Measurements from ENCODE around the gene S1PR5.

The S1PR5 gene

DNA sequence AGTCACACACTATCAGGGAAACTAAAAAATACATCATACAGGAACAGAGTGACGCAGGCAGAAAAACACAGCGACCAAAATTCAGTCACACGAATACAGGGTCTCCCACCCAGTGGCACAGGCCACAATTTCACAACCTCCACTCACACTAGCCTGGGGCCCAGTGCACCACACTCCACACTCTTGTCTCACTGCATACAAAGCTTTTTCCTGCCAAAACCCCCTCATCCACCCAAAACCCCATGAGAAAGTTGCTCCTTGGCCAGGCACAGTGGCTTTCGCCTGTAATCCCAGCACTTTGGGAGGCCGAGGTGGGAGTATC lies 1.2 kb downstream of the S1PR5 start:
- H3K27ac ChIP-seq (ENCODE audit: low read length): no peak overlapping the region
- peaks cover 3% of the 10 kb centered on the region for H3K4me1 ChIP-seq (ENCODE audit: control insufficient read depth, insufficient read depth, low read length)
- no CpG with 5 or more reads among the region's 5 CpGs for WGBS (ENCODE audit: insufficient coverage, insufficient read length)
- no peak overlapping the region for H3K4me3 ChIP-seq (ENCODE audit: low read length)
- H3K9me3 ChIP-seq (ENCODE audit: control insufficient read depth, insufficient read depth, low read length): no peaks in the 10 kb centered on the region
- no peaks in the 10 kb centered on the region; the same call in 1 of the 2 replicates for H3K36me3 ChIP-seq (ENCODE audit: control insufficient read depth, insufficient read depth, low read length)
- no peak for DNase-seq (ENCODE audit: low read depth, low spot score)
- H3K27me3 ChIP-seq (ENCODE audit: control insufficient read depth, insufficient read depth, low read length): peaks cover 30% of the 10 kb centered on the region

- H3K4me3 ChIP-seq (ENCODE audit: low read length): peak overlapping the region; percentile 41; the same call in 1 of the 2 replicates
- peaks cover 30% of the 10 kb centered on the region for H3K27me3 ChIP-seq (ENCODE audit: control insufficient read depth, insufficient read depth, low read length)
- no peak overlapping the region for H3K27ac ChIP-seq (ENCODE audit: low read length)
- DNase-seq (ENCODE audit: low read depth, low spot score): no peak
- H3K36me3 ChIP-seq (ENCODE audit: control insufficient read depth, insufficient read depth, low read length): no peaks in the 10 kb centered on the region; the same call in 1 of the 2 replicates
- H3K9me3 ChIP-seq (ENCODE audit: control insufficient read depth, insufficient read depth, low read length): no peaks in the 10 kb centered on the region
- peaks cover 6% of the 10 kb centered on the region for H3K4me1 ChIP-seq (ENCODE audit: control insufficient read depth, insufficient read depth, low read length)
- no CpG with 5 or more reads among the region's 107 CpGs for WGBS (ENCODE audit: insufficient coverage, insufficient read length)
Measured at GRCh38 chr19:10514211-10515145, 2.8 kb downstream of the S1PR5 start.

DNA sequence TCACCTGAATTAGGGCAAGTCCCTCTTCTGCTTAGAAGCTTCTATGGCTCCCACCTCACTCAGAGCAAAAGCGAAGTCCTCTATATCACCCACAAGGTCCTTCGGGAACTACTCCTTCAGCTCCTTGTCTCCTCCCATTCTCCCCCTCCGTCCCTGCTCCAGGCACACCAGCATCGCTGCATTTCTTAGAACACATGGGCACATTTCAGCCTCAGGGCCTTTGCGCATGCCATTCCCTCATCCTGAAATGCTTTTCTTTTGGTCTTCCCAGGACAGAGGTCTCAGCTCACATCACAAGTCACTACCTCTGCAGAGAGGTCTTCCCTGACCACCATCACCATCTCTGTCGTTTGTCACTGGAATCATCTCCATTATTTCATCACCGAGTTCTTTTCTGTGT lies 4.0 kb downstream of the S1PR5 start:
- Histone ChIP-seq H3K4me3 (ENCODE audit: low read length) (no peak overlapping the region), H3K27me3 (ENCODE audit: control insufficient read depth, insufficient read depth, low read length) (peaks cover 30% of the 10 kb centered on the region), H3K4me1 (ENCODE audit: control insufficient read depth, insufficient read depth, low read length) (peaks cover 6% of the 10 kb centered on the region), H3K9me3 (ENCODE audit: control insufficient read depth, insufficient read depth, low read length) (no peaks in the 10 kb centered on the region), H3K27ac (ENCODE audit: low read length) (no peak overlapping the region), H3K36me3 (ENCODE audit: control insufficient read depth, insufficient read depth, low read length) (no peaks in the 10 kb centered on the region; the same call in 1 of the 2 replicates)
- no CpG with 5 or more reads among the region's 7 CpGs for WGBS (ENCODE audit: insufficient coverage, insufficient read length)
- DNase-seq (ENCODE audit: low read depth, low spot score): no peak

GRCh38 chr19:10510301-10510802 lies 6.9 kb downstream of the S1PR5 start:
- no peak for DNase-seq (ENCODE audit: low read depth, low spot score)
- no peak overlapping the region for H3K4me3 ChIP-seq (ENCODE audit: low read length)
- no peaks in the 10 kb centered on the region; the same call in 1 of the 2 replicates for H3K36me3 ChIP-seq (ENCODE audit: control insufficient read depth, insufficient read depth, low read length)
- H3K9me3 ChIP-seq (ENCODE audit: control insufficient read depth, insufficient read depth, low read length): no peaks in the 10 kb centered on the region
- H3K4me1 ChIP-seq (ENCODE audit: control insufficient read depth, insufficient read depth, low read length): peaks cover 6% of the 10 kb centered on the region
- H3K27ac ChIP-seq (ENCODE audit: low read length): no peak overlapping the region
- WGBS (ENCODE audit: insufficient coverage, insufficient read length): no CpG with 5 or more reads among the region's 15 CpGs
- H3K27me3 ChIP-seq (ENCODE audit: control insufficient read depth, insufficient read depth, low read length): peaks cover 17% of the 10 kb centered on the region

DNA sequence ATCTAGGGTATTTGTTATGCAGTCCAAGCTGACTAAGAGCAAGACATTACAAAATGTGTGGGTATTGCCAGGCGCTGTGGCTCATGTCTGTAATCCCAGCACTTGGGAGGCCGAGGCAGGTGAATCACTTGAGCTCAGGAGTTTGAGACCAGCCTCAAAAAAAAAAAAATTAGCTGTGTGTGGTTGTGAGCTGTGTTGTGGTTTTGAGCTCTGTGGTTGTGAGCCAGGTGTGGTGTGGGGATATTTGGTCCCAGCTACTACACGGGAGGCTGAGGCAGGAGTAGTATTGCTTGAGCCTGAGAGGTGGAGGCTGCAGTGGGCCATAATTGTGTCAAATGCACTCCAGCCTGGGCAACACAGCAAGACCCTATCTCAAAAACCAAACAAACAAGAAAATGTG lies 8.5 kb downstream of the S1PR5 start:
- peaks cover 8% of the 10 kb centered on the region for H3K27me3 ChIP-seq (ENCODE audit: control insufficient read depth, insufficient read depth, low read length)
- no CpG with 5 or more reads among the region's 3 CpGs for WGBS (ENCODE audit: insufficient coverage, insufficient read length)
- H3K4me3 ChIP-seq (ENCODE audit: low read length): no peak overlapping the region
- DNase-seq (ENCODE audit: low read depth, low spot score): no peak
- H3K4me1 ChIP-seq (ENCODE audit: control insufficient read depth, insufficient read depth, low read length): peaks cover 3% of the 10 kb centered on the region; the same call in 1 of the 2 replicates
- H3K36me3 ChIP-seq (ENCODE audit: control insufficient read depth, insufficient read depth, low read length): no peaks in the 10 kb centered on the region
- no peaks in the 10 kb centered on the region for H3K9me3 ChIP-seq (ENCODE audit: control insufficient read depth, insufficient read depth, low read length)
- H3K27ac ChIP-seq (ENCODE audit: low read length): no peak overlapping the region

DNA sequence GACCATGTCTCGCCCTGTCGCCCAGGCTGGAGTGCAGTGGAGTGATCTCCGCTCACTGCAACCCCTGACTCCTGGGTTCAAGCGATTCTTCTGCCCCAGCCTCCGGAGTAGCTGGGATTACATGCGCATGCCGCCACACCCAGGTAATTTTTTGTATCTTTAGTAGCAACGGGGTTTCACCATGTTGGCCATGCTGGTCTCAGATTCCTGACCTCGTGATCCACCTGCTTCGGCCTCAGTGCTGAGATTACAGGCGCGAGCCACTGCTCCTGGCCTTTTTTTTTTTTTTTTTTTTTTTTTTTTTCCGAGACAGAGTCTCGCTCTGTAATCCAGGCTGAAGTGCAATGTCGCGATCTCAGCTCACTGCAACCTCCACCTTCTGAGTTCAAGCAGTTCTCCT lies 9.2 kb downstream of the S1PR5 start:
- H3K27ac ChIP-seq (ENCODE audit: low read length): no peak overlapping the region
- WGBS (ENCODE audit: insufficient coverage, insufficient read length): no CpG with 5 or more reads among the region's 16 CpGs
- no peak for DNase-seq (ENCODE audit: low read depth, low spot score)
- H3K9me3 ChIP-seq (ENCODE audit: control insufficient read depth, insufficient read depth, low read length): no peaks in the 10 kb centered on the region
- no peaks in the 10 kb centered on the region for H3K36me3 ChIP-seq (ENCODE audit: control insufficient read depth, insufficient read depth, low read length)
- H3K27me3 ChIP-seq (ENCODE audit: control insufficient read depth, insufficient read depth, low read length): peaks cover 2% of the 10 kb centered on the region
- H3K4me3 ChIP-seq (ENCODE audit: low read length): no peak overlapping the region
- H3K4me1 ChIP-seq (ENCODE audit: control insufficient read depth, insufficient read depth, low read length): peaks cover 3% of the 10 kb centered on the region; the same call in 1 of the 2 replicates

- Histone ChIP-seq H3K9me3 (ENCODE audit: control insufficient read depth, insufficient read depth, low read length) (no peaks in the 10 kb centered on the region), H3K4me1 (ENCODE audit: control insufficient read depth, insufficient read depth, low read length) (peaks cover 3% of the 10 kb centered on the region; the same call in 1 of the 2 replicates), H3K27me3 (ENCODE audit: control insufficient read depth, insufficient read depth, low read length) (no peaks in the 10 kb centered on the region), H3K27ac (ENCODE audit: low read length) (no peak overlapping the region), H3K4me3 (ENCODE audit: low read length) (no peak overlapping the region), H3K36me3 (ENCODE audit: control insufficient read depth, insufficient read depth, low read length) (no peaks in the 10 kb centered on the region)
- DNase-seq (ENCODE audit: low read depth, low spot score): no peak
- no CpG with 5 or more reads among the region's 17 CpGs for WGBS (ENCODE audit: insufficient coverage, insufficient read length)
Measured at GRCh38 chr19:10505583-10506229, 11.5 kb downstream of the S1PR5 start.

DNA sequence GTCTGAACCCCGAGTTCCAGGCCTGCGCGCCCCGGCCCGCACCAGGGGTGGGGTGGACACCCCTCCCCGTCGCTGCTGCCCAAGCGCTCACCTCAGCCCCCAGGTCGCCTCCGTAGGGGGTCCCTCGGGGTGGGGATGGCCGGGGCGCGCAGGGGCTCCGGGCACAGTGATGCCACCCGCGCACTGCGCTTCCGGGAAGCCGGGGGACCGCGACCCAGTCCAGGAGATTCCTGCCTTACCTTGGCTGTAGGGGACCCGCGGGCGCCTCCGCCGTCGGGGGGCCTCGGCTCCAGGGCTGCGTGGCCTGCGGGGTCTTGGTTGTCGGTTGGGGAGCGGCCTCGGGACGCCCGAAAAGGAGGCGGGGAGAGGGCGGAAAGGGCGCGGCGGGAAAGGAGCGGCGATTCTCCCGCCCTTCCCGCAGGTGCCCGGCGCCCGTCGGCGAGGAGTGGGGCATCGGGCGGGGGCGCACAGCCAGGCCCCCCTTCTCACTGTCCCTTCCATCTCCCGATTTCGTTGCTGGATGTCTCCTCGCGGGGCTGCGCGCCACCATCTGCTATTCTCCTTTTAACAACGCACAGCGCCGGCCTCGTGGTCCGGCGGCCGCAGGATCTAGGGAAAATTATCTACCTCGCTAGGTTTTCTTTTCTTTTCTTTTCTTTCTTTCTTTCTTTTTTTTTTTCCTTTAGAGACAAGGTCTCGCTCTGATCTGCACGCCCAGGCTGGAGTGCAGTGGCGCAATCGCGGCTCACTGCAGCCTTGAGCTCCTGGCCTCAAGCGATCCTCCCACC lies 14.1 kb downstream of the S1PR5 start, which contains the start of gene KEAP1:
Gene KEAP1, minus strand, starts transcription at position 355 of the 788 bp plus-strand sequence. CDS start 3,323 bp downstream, outside the sequence.
- no peak for DNase-seq (ENCODE audit: low read depth, low spot score)
- H3K36me3 ChIP-seq (ENCODE audit: control insufficient read depth, insufficient read depth, low read length): peaks cover 7% of the 10 kb centered on the region; the same call in 1 of the 2 replicates
- H3K27me3 ChIP-seq (ENCODE audit: control insufficient read depth, insufficient read depth, low read length): no peaks in the 10 kb centered on the region
- peak within 1 kb of the TSS; percentile 76 for H3K4me3 ChIP-seq (ENCODE audit: low read length)
- no peaks in the 10 kb centered on the region for H3K9me3 ChIP-seq (ENCODE audit: control insufficient read depth, insufficient read depth, low read length)
- H3K4me1 ChIP-seq (ENCODE audit: control insufficient read depth, insufficient read depth, low read length): peaks cover 4% of the 10 kb centered on the region
- no peak within 1 kb of the TSS for H3K27ac ChIP-seq (ENCODE audit: low read length)
- no CpG with 5 or more reads among the region's 73 CpGs for WGBS (ENCODE audit: insufficient coverage, insufficient read length)

DNA sequence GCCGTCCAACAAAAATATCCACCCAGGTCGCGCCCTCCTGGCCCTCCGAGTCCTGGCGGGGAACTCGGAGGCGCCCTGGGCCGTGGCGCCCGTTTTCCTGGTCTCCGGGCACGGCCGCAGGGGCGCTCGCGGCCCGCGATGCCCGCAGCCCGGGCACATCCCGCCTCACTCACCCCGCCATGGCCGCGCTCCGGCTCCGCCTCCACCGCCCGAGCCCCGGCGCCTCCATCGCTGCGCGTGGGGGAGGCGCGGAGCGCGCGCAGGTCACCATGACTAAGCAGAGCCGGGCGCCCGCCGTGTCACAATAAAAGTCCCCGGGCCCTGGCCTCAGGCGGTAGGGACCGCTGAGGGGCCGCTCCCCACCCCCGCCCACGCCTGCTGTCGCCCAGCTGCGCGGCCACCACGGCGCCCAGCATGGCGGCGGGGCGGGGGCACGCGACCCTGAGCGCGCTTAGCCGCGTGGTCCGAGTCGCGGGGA lies 14.7 kb downstream of the S1PR5 start:
- Histone ChIP-seq H3K4me3 (ENCODE audit: low read length) (peak overlapping the region; percentile 76), H3K4me1 (ENCODE audit: control insufficient read depth, insufficient read depth, low read length) (peaks cover 4% of the 10 kb centered on the region)
- WGBS (ENCODE audit: insufficient coverage, insufficient read length): no CpG with 5 or more reads among the region's 65 CpGs

More for the DNA sequence above, 14.7 kb downstream of the S1PR5 start:
- Histone ChIP-seq H3K9me3 (ENCODE audit: control insufficient read depth, insufficient read depth, low read length) (no peaks in the 10 kb centered on the region), H3K27me3 (ENCODE audit: control insufficient read depth, insufficient read depth, low read length) (no peaks in the 10 kb centered on the region), H3K27ac (ENCODE audit: low read length) (no peak overlapping the region), H3K36me3 (ENCODE audit: control insufficient read depth, insufficient read depth, low read length) (peaks cover 7% of the 10 kb centered on the region; the same call in 1 of the 2 replicates)
- no peak for DNase-seq (ENCODE audit: low read depth, low spot score)
